Caco-2 (cell line): ENCODE results near the gene TMEM156. TPM values are rescaled to one million over a fixed set of nuclear protein-coding genes. Genes with fewer than 3 reads are reported as not detected.

ENCODE experiments used
- BruUV-seq: library from RNA; stranded (reverse); fragments of 400-500 nt; replicated peaks from 2 replicates; lab custom pipeline; 2021; lab: Mats Ljungman, UMichigan
- CTCF ChIA-PET: fragments of 300-600 bp; sonication (Branson Sonifier 250); formaldehyde crosslinking; loops from one replicate; lab custom pipeline; 2022; ENCODE audit warnings: antibody characterized with exemption; lab: Charles Lee
- POLR2A ChIA-PET: fragments of 300-600 bp; sonication (Branson Sonifier 250); formaldehyde crosslinking; loops from one replicate; lab custom pipeline; 2022; ENCODE audit warnings: antibody characterized with exemption; lab: Charles Lee
- DNase-seq, 2 experiments: peaks; one replicate each; pipeline versions ENCODE4 v3.0.0 to v3.0.0-alpha.2; 2020 to 2022
- H3K27me3 ChIP-seq: replicated peaks from 2 replicates; pipeline ENCODE4 v1.6.0; 2011; ENCODE audit warnings: low read length; ENCODE audit not compliant: control insufficient read depth, insufficient read depth
- H3K36me3 ChIP-seq: 2 replicates; pipeline ENCODE4 v1.5.1; 2011; ENCODE audit warnings: low read length; ENCODE audit not compliant: control insufficient read depth, insufficient read depth
- H3K4me1 ChIP-seq: fragments of 250-450 bp; sonication (Bioruptor Pico); 2 replicates; pipeline ENCODE4 v1.5.1; 2020; ENCODE audit warnings: mild to moderate bottlenecking
- H3K4me3 ChIP-seq: 2 replicates; pipeline ENCODE4 v1.5.1; 2011; ENCODE audit warnings: low read depth, mild to moderate bottlenecking, control low read depth, low read length
- H3K9me3 ChIP-seq: fragments of 250-450 bp; sonication (Bioruptor Pico); 2 replicates; pipeline ENCODE4 v1.5.1; 2020; ENCODE audit warnings: mild to moderate bottlenecking, moderate library complexity
- H3K27ac Mint-ChIP-seq: one replicate; pipeline ENCODE4 v1.8.0; 2022; ENCODE audit warnings: mixed read lengths; ENCODE audit not compliant: unreplicated experiment
- H3K27me3 Mint-ChIP-seq: one replicate; pipeline ENCODE4 v1.8.0; 2022; ENCODE audit warnings: mixed read lengths; ENCODE audit not compliant: insufficient read depth, unreplicated experiment
- H3K36me3 Mint-ChIP-seq: one replicate; pipeline ENCODE4 v1.8.0; 2022; ENCODE audit warnings: mild to moderate bottlenecking, mixed read lengths; ENCODE audit not compliant: insufficient read depth, unreplicated experiment
- H3K4me1 Mint-ChIP-seq: one replicate; pipeline ENCODE4 v1.8.0; 2022; ENCODE audit warnings: low read depth, mixed read lengths; ENCODE audit not compliant: unreplicated experiment
- H3K4me3 Mint-ChIP-seq: one replicate; pipeline ENCODE4 v1.8.0; 2022; ENCODE audit warnings: mild to moderate bottlenecking, moderate library complexity, mixed read lengths; ENCODE audit not compliant: unreplicated experiment
- H3K9me3 Mint-ChIP-seq: one replicate; pipeline ENCODE4 v1.8.0; 2022; ENCODE audit warnings: mixed read lengths; ENCODE audit not compliant: unreplicated experiment
- CTCF ChIP-seq, 2 experiments: fragments of 200-600 bp in 1 of 2; IDR thresholded peaks; 1 replicate in 1 of 2; 2 replicates in 1 of 2; pipeline versions ENCODE4 v1.5.1 to v1.8.0; 2011 to 2022; ENCODE audit warnings: antibody characterized with exemption in 1 of 2, control low read depth in 1 of 2, inconsistent platforms in 1 of 2, low read depth in 1 of 2, low read length in 1 of 2, mild to moderate bottlenecking in 1 of 2, moderate library complexity in 1 of 2; ENCODE audit not compliant: insufficient read depth in 1 of 2, severe bottlenecking in 1 of 2, unreplicated experiment in 1 of 2
- intact Hi-C: fragments of 100-400 bp; cut with micrococcal nuclease; formaldehyde crosslinking; loops from one replicate; pipeline ENCODE4 v1.10.0; 2022; ENCODE audit not compliant: unreplicated experiment
- total RNA-seq: library from RNA; stranded (reverse); gene quantifications from 2 replicates; pipeline ENCODE4 v1.2.3, GENCODE V29; 2022

Gene TMEM156
- total RNA-seq, 1 experiment from 2014 or later, result not detected

- CTCF ChIA-PET, result no interaction called here
- no peaks in the 10 kb centered on the region for H3K36me3 Mint-ChIP-seq
Observed at GRCh38 chr4:38939165-38939564, 93.0 kb downstream of the TMEM156 start.

GRCh38 chr4:38935391-38936073, 96.7 kb downstream of the TMEM156 start:
- Histone ChIP-seq H3K9me3 (no peaks in the 10 kb centered on the region), H3K4me1 (no peaks in the 10 kb centered on the region), H3K4me3 (no peak overlapping the region), H3K36me3 (no peaks in the 10 kb centered on the region; the same call in 1 of the 2 replicates), H3K27me3 (no peaks in the 10 kb centered on the region)
- intact Hi-C loops, result no loop called here
- CTCF ChIA-PET, result no interaction called here
- Mint-ChIP-seq H3K27me3 (no peaks in the 10 kb centered on the region), H3K9me3 (no peaks in the 10 kb centered on the region), H3K36me3 (peaks cover 9% of the 10 kb centered on the region), H3K4me3 (no peak overlapping the region), H3K27ac (no peak overlapping the region), H3K4me1 (no peaks in the 10 kb centered on the region)
- no TSS peak for BruUV-seq
- DNase-seq, result no peak
- no peak for TF ChIP-seq CTCF (IDR thresholded peaks at IDR 0.05; ENCODE audit: insufficient read depth in 1 of 2, low read depth in 1 of 2, low read length in 1 of 2, severe bottlenecking in 1 of 2, unreplicated experiment in 1 of 2)
- POLR2A ChIA-PET, result no interaction called here

More at GRCh38 chr4:38939165-38939564, 93.0 kb downstream of the TMEM156 start:
- no peaks in the 10 kb centered on the region for H3K9me3 ChIP-seq
- BruUV-seq, result no TSS peak
- H3K4me1 ChIP-seq, result no peaks in the 10 kb centered on the region
- no peak for TF ChIP-seq CTCF (IDR thresholded peaks at IDR 0.05; ENCODE audit: insufficient read depth in 1 of 2, low read depth in 1 of 2, low read length in 1 of 2, severe bottlenecking in 1 of 2, unreplicated experiment in 1 of 2)
- no peaks in the 10 kb centered on the region for H3K27me3 ChIP-seq
- no peaks in the 10 kb centered on the region for H3K4me1 Mint-ChIP-seq
- H3K27ac Mint-ChIP-seq, result no peak overlapping the region
- no peak overlapping the region for H3K4me3 ChIP-seq
- H3K27me3 Mint-ChIP-seq, result no peaks in the 10 kb centered on the region
- H3K9me3 Mint-ChIP-seq, result no peaks in the 10 kb centered on the region
- no peaks in the 10 kb centered on the region; the same call in 1 of the 2 replicates for H3K36me3 ChIP-seq
- H3K4me3 Mint-ChIP-seq, result no peak overlapping the region
- DNase-seq, result no peak
- POLR2A ChIA-PET, result no interaction called here
- intact Hi-C loops, result no loop called here

GRCh38 chr4:38931125-38931524, 101.1 kb downstream of the TMEM156 start:
- no peak overlapping the region for H3K4me3 ChIP-seq
- TF ChIP-seq CTCF (IDR thresholded peaks at IDR 0.05; ENCODE audit: insufficient read depth in 1 of 2, low read depth in 1 of 2, low read length in 1 of 2, severe bottlenecking in 1 of 2, unreplicated experiment in 1 of 2), result no peak
- H3K27ac Mint-ChIP-seq, result no peak overlapping the region
- intact Hi-C loops, result no loop called here
- no peak for DNase-seq
- ChIA-PET CTCF (no interaction called here), POLR2A (no interaction called here)
- H3K36me3 ChIP-seq, result no peaks in the 10 kb centered on the region
- H3K4me3 Mint-ChIP-seq, result no peak overlapping the region
- no TSS peak for BruUV-seq
- H3K9me3 Mint-ChIP-seq, result no peaks in the 10 kb centered on the region
- no peaks in the 10 kb centered on the region for H3K9me3 ChIP-seq
- no peaks in the 10 kb centered on the region for H3K4me1 ChIP-seq
- peaks cover 9% of the 10 kb centered on the region for H3K36me3 Mint-ChIP-seq
- no peaks in the 10 kb centered on the region for H3K27me3 ChIP-seq
- no peaks in the 10 kb centered on the region for H3K4me1 Mint-ChIP-seq
- no peaks in the 10 kb centered on the region for H3K27me3 Mint-ChIP-seq
